CD4-positive, alpha-beta T cell treated with Interferon gamma for 1 hour (primary cell): Measurements from ENCODE around the gene ZNF502.
"Not testable (repeated sequence)": the region's sequence is repeated elsewhere in the genome, so short reads cannot be mapped to it uniquely, and the experiment has no call there.

ENCODE experiments used
- DNase-seq: peaks from one replicate; pipeline ENCODE4 v3.0.0-alpha.2; 2020

Gene ZNF502

GRCh38 chr3:44712455-44713075, at the start of gene ZNF502:
Gene ZNF502 (plus strand): TSS chr3:44712660. CDS start chr3:44720262, 7,602 bp downstream.
- peak; percentile 67 for DNase-seq

GRCh38 chr3:44665173-44665572, 47.3 kb upstream of the ZNF502 start:
- DNase-seq: no peak

- DNase-seq: no peak
Observed at GRCh38 chr3:44666346-44666745, 46.1 kb upstream of the ZNF502 start.

- DNase-seq: no peak
Observed at GRCh38 chr3:44669760-44670159, 42.7 kb upstream of the ZNF502 start.

GRCh38 chr3:44673466-44673865, 39.0 kb upstream of the ZNF502 start:
- not testable (repeated sequence) for DNase-seq

- DNase-seq: no peak
Observed at GRCh38 chr3:44674211-44674610, 38.2 kb upstream of the ZNF502 start.

- no peak for DNase-seq
Observed at GRCh38 chr3:44678480-44679116, 33.9 kb upstream of the ZNF502 start.

- DNase-seq: no peak
Observed at GRCh38 chr3:44680921-44681455, 31.5 kb upstream of the ZNF502 start.

- DNase-seq: no peak
Observed at GRCh38 chr3:44682182-44682896, 30.1 kb upstream of the ZNF502 start.

- DNase-seq: peak; percentile 73
Observed at GRCh38 chr3:44685128-44685800, 27.2 kb upstream of the ZNF502 start.

GRCh38 chr3:44687898-44688297, 24.6 kb upstream of the ZNF502 start:
- DNase-seq: no peak

GRCh38 chr3:44721231-44722102, 9.0 kb downstream of the ZNF502 start:
- no peak for DNase-seq

- no peak for DNase-seq
Observed at GRCh38 chr3:44722103-44722401, 9.6 kb downstream of the ZNF502 start.

GRCh38 chr3:44729384-44729910, 17.0 kb downstream of the ZNF502 start, which contains the start of gene ZNF501:
Gene ZNF501 (plus strand): TSS chr3:44729635. CDS start chr3:44734422, 4,787 bp downstream.
- DNase-seq: peak; percentile 88

GRCh38 chr3:44734646-44735168, 22.2 kb downstream of the ZNF502 start:
- no peak for DNase-seq

- no peak for DNase-seq
Observed at GRCh38 chr3:44761101-44761423, 48.6 kb downstream of the ZNF502 start.

- peak; percentile 93 for DNase-seq
Observed at GRCh38 chr3:44761424-44762169, 49.1 kb downstream of the ZNF502 start, which contains the start of the genes KIAA1143 and KIF15. Gene KIAA1143 (minus strand): TSS chr3:44761619. CDS start chr3:44761602, 17 bp downstream. Gene KIF15 (plus strand): TSS chr3:44761794. CDS start chr3:44761866, 72 bp downstream.

- DNase-seq: no peak
Observed at GRCh38 chr3:44762170-44762677, 49.8 kb downstream of the ZNF502 start.

GRCh38 chr3:44762690-44763089, 50.2 kb downstream of the ZNF502 start:
- no peak for DNase-seq

GRCh38 chr3:44764248-44764647, 51.8 kb downstream of the ZNF502 start:
- no peak for DNase-seq
